ENCODE results near the gene FLCN.

Gene FLCN

GRCh38 chr17:17183744-17184143, 53.2 kb downstream of the FLCN start:
- DNase-seq, result no peak

DNA sequence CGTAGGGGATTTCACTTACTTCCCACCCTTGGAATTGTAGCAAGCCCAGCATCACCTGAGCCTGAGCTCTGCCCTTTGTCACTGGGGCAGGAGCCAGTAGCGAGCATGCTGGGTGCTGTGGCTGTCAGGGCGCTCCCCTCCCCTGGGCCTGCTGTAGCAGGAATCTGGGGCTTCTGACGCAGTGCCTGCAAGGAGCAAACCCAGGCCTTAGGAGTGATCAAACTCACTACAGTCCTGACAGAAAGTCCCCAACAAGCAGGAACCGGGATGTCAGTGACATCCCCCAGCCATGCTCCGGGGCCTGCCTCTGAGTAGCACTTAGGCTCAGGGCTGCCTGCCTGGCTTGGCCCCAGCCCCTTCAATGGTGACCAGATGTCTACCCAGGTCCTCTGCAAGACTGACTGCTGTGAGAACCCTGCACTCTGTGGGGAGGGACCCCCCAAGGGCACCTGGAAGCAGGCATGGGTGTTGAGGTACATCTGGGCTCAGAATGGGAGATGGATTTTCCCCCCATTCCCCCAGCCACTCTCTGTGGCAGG, 54.3 kb downstream of the FLCN start:
- no peak for DNase-seq

DNA sequence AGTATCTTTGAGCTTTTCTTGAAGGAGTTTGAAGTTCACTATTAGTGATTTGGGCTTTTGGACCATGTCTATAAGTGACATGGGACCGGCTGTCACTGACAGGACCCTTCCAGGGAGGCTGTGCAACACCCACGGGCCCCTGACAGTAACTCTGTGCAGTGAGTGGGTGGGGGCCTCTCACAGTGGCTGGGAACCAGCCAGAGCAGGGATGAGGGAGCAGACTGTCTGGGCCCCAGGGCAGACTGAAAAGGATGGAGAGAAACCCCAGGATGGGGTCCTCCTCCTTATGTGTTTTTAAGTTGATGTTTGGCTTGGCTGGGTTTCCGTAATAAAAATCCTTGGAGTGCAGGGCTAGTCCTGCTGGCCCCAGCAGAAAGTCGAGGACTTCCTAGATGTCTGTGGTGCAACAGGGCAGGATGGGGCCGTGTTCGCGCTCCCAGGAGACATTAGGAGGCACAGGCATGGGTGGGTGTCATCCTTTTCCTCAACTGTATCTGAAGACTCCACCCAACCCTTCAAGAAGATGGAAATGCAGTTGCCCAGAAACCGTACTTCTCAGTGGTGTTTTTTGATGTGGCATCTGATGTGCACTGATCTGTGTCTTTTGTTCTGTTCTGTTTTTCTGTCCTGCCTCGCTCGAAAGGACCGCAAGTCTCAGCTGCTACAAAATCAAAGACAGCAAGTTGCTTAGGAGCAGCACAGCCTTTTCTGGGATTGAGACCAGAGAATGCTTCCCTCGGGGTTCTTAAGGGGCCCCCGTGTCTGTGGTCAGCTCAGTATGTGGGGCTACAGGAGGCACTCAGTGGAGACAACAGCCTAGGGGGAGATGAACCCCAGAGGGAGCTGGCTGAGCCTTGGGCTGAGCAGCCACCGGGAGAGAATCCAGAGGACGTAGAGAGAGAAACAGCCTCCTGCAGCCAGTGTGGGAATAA, 55.0 kb downstream of the FLCN start:
- DNase-seq, result no peak

DNA sequence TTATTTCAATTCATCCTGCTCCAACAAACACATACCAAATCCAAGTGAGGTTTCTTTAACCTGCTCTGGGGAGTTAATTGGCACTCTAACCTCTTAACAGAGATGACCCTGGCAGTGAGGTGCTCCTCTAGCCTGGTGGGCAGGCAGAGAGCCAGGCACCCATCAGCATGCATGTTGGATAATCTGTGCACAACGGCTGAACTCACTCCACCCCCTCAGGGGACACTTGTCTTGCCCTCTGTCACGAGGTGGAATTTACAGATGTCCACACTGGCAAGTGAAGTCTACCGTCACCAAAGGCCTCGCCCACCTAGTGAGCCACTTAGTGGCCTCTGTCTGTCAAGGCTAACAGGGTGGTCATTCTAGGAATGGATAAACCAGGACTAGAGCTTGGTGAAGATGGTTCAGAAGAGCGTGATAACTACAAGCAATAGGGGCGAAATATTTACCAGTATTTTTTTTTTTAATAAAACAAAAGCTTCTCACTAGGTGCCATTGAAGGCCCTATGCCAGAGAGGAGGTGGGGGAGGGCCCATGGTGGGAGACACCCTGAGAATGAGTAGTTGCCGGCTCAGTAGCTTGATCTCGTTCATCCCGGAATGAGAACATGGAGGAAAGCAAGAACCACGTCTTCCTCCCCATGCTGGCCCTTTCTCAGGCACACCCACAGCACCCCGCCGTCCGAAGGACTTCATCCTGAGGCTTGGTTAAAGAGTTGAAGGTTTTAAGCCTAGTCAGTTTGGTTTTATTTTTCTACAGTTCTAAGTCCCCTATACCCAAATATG, 56.0 kb downstream of the FLCN start:
- no peak for DNase-seq

DNA sequence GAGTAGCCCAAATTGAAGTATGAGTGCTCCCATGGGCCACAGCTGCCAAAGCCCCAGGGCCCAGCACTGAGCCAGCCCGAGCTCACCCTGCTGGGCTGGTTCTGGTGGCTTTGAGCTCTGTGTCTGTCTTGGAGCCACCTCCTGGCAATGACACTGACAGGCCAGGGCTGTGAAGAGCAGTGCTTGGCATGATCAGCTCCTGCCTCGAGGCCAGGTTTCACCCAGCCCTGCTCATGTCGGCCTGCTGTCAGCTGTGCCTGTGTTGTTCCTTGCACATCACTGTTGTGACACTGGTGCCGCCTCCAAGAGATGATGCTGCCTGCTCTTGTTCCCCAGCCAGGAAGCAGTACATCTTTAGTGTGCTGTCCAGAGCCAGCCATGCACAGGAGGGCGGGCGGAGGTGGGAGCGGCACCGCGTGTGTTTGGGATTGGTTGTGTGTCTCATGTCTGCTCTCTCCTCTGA, 56.8 kb downstream of the FLCN start:
- no peak for DNase-seq

- DNase-seq, result no peak
Measured at GRCh38 chr17:17179371-17179827, 57.6 kb downstream of the FLCN start.

GRCh38 chr17:17177176-17177575, 59.8 kb downstream of the FLCN start:
- no peak for DNase-seq

GRCh38 chr17:17176341-17176740, 60.6 kb downstream of the FLCN start:
- no peak for DNase-seq

DNA sequence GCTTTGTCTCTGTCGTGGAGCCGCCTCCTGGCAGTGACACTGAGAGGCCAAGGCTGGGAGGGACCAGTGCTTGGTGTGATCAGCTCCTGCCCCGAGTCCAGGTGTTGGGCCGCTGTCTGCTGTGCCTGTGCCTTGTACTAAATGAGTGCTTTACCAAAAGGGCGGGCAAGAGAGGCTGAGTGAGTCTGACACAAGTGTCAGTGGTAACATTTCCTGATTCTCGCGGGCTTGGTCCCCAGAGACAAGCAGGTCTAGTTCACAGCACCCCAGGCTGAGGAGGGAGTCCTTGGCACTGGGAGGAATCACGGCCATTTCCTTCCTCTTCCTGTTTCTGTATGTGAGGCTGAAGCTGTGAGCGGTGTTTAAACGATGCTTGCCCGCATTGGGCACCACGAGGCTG, 61.1 kb downstream of the FLCN start:
- DNase-seq, result no peak

GRCh38 chr17:17175340-17175739, 61.6 kb downstream of the FLCN start:
- DNase-seq, result no peak

DNA sequence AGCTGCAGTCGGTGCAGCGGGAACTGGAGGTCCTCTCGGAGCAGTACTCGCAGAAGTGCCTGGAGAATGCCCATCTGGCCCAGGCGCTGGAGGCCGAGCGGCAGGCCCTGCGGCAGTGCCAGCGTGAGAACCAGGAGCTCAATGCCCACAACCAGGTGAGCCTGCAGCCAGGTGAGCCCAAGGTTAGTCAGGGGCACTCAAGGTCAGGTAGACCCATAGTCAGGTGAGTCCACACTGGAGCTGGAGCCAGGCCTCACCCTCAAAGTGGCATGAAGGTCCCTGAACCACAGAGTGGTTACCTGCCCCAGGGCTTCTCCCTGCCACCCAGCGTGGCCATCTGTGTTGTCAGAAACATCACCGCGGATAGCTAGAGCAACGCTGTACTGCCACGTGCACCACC, 63.0 kb downstream of the FLCN start:
- DNase-seq, result no peak

- DNase-seq, result no peak
Measured at GRCh38 chr17:17172990-17173389, 64.0 kb downstream of the FLCN start.

GRCh38 chr17:17172001-17172939, 64.7 kb downstream of the FLCN start:
- no peak for DNase-seq

DNA sequence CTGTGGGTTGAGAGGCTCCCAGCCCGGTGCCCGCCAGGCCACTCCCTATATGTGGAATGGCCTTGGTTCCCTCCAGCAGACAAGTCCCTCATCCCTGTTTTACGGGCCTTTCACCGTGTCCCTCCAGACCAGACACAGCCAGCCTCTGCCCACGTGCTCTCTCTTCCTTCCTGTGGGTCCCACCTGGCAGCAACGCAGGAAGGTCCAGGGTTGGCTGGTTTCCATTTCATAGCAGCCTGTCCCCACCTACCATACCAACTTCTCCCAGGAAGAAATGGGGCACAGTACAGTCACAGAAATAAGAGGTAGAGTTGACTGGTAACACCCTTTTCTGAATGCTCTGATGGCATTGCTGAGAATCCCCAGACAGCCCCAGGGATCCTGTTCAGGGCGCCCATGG, 65.8 kb downstream of the FLCN start:
- DNase-seq, result no peak

DNA sequence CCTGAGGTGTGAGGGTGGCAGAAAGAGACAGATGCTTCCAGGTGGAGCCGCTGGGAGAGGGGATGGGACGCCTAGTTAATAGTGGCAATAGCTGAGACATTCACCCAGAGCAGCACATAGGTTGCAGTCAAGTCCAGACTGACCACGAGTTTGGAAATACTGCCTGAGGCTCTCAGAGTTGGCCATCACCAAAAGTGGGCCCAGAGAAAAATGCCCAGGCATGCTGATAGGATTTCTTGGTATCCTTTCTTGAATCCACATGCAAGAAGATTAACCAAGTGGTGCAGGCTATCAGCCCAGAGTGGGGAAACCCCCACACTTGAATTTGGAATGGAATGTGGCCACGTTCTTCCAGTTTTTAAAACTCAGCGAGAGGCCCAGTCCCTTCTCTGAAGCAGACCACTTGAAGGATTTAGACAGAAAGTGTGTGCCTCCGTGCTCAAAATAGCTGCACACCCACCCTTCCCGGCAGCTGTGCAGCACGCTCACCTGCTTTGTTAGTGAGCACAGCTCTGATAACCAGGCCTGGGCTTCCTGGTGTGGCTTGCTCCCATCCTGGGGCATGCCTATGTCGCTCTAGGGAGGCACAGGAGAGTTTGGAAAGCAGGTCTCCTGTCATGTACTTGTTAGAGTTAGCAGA, 66.5 kb downstream of the FLCN start:
- no peak for DNase-seq

GRCh38 chr17:17169396-17169795, 67.6 kb downstream of the FLCN start:
- DNase-seq, result no peak

GRCh38 chr17:17168401-17168800, 68.6 kb downstream of the FLCN start:
- DNase-seq, result no peak

GRCh38 chr17:17167986-17168385, 69.0 kb downstream of the FLCN start:
- DNase-seq, result no peak

DNA sequence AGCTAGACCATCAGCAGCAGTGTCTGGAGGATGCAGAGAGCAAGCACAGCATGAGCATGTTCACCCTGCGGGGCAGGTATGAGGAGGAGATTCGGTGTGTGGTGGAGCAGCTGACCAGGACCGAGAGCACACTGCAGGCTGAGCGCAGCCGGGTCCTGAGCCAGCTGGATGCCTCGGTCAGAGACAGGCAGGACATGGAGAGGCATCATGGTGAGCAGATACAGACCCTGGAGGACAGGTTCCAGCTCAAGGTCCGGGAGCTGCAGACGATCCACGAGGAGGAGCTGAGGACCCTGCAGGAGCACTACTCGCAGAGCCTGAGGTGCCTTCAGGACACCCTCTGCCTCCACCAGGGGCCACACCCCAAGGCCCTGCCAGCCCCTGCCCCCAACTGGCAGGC, 69.6 kb downstream of the FLCN start:
- no peak for DNase-seq

DNA sequence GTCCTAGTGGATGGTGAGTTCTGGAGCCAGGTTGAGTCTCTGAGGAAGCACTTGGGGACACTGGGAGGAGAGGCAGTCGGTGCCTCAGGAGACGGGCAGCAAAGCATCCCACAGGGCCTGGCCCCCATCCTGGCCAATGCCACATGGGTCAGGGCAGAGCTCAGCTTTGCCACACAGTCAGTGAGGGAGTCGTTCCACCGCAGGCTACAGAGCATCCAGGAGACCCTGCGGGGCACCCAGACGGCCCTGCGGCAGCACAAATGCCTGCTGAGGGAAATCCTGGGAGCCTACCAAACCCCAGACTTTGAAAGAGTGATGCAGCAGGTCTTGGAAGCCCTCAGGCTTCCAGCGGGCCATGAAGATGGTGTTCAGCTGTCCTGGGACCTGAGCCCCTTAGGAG, 70.5 kb downstream of the FLCN start:
- DNase-seq, result no peak

- DNase-seq, result no peak
Measured at GRCh38 chr17:17165666-17166308, 71.2 kb downstream of the FLCN start.
